Measurements from ENCODE around the gene ARID1A.

ARID1A gene

DNA sequence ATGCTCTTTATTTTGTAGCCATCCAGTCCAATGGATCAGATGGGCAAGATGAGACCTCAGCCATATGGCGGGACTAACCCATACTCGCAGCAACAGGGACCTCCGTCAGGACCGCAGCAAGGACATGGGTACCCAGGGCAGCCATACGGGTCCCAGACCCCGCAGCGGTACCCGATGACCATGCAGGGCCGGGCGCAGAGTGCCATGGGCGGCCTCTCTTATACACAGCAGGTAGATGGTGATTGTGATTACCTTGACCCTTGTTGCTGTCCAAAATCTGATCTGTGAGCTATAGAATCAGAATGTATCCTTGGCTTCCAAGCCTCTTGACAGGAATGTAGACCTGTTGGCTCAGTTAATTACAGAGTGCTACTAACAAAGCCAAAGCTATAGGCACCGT, 33.8 kb downstream of the ARID1A start:
- no peak for DNase-seq

DNA sequence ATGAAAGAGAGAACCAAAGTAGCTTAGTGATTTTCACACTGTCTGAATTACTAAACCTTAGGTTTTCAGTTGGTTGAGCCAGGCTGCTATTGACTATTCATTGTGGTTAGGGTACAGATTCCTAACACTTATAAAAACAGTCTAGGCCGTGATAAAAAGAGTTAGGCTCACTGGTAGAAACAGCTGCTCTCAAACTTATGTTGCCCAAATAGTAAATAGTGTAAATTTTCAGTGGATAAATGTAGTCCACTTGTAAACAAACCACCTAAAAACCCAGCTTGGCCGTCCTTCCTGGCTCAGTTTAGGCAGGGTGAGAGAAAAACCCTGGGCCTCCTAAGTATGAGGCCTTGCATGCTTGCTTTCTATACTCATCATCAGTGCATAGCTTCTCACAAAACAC, 34.9 kb downstream of the ARID1A start:
- no peak for DNase-seq

DNA sequence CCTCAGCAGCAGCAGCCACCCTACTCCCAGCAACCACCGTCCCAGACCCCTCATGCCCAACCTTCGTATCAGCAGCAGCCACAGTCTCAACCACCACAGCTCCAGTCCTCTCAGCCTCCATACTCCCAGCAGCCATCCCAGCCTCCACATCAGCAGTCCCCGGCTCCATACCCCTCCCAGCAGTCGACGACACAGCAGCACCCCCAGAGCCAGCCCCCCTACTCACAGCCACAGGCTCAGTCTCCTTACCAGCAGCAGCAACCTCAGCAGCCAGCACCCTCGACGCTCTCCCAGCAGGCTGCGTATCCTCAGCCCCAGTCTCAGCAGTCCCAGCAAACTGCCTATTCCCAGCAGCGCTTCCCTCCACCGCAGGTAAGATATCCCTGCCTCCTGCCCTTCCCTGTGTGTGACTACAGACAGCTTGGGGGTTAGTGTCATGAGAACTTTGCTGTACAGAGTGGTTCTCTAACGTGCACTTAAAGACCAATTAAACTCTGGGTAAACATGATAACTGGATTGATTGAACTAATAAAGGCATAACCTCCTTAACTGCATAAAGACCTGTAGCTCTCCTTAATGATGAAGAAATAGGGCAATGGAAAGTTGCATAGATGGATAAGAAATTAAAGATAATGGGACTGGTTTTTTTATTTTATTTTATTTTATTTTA, 35.6 kb downstream of the ARID1A start:
- DNase-seq: no peak

DNA sequence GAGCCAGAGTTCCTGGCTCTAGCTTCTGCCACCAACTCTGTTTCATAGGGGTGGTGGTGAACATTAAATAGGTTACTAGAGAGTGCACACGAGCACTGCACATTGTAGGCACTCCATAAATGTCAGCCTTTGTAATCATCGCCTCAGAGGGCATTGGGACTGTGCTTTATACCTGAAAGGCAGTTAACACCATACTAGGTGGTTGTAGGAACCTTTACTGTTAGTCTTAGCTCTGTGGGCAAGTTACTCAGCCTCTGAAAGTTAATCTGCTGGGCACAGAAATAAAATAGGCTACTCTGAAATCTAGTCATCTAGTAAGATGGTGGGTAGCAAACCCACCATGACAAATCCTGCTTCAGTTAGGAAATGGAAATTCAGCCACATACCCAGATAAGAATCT, 37.6 kb downstream of the ARID1A start:
- no peak for DNase-seq

DNA sequence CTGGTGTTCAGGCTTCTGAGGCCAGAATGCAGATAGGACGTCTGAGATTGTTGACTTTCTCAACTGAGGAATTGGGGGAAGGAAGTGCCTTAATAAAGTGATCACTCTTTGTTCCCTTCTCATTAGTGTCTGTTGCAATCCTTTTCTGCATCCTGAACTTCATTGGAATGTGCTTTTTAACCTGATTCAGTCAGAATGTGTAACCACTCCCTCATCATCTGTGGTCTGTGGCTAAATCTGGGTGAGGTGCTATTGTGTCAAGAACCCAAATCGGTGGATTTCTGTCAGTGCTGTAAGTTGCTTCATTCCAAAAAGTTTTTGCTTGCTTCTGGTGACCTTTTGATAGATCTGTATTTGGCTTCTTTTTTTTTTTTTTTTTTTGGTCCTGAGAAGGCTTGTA, 38.2 kb downstream of the ARID1A start:
- no peak for DNase-seq

DNA sequence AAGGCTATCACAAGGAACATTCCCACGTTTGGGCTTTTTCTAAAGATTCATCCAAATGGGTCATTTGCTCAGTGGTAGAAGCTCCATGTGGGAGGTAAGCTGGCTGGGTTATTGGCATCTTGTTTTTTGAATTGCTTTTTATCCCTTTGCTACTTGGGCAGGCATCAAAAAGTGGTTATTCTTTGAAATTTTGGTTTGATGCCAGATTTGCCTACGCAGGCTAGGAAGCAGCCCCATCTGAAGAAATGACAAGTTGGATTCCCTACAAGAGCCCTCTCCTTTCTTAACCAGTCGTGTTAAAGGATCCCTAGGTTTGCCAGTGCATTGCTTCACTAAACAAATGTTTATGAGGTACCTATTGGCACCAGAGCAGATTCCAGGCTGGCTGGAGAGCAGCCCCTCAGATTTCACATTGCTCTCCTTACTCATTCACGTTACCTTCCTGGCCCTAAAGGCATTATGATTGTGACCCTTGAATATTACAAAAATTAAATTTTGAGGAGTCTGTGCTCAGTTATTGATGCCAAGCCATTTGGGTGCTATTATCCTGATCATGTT, 38.8 kb downstream of the ARID1A start:
- no peak for DNase-seq

DNA sequence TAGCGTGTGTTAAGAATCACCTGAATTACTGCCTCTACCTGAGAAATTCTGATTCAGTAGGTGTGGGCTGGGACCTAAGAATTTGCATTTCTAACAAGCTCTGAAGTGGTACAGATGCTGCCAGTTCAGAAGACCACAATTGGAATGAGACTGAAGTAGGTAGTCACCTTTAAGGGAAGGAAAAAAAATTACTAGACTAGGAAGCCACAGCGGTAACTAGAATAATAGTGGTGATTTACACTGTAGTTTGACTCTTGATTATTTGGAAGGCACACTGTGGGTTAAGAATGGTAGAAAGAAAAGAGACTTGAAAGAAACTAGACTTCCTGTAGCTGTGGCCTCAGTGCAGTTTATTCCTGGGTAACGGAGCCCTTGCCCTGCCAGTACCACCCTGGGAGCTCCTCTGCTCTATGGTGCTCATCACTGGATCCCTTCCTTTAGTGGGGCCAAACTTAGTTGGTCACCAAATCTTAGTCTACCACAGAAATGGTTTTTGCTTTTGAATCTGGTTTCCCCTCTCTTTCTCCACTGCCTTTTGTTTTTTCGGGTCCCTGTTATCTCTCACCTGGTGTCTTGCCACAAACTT, 43.6 kb downstream of the ARID1A start:
- DNase-seq: no peak

DNA sequence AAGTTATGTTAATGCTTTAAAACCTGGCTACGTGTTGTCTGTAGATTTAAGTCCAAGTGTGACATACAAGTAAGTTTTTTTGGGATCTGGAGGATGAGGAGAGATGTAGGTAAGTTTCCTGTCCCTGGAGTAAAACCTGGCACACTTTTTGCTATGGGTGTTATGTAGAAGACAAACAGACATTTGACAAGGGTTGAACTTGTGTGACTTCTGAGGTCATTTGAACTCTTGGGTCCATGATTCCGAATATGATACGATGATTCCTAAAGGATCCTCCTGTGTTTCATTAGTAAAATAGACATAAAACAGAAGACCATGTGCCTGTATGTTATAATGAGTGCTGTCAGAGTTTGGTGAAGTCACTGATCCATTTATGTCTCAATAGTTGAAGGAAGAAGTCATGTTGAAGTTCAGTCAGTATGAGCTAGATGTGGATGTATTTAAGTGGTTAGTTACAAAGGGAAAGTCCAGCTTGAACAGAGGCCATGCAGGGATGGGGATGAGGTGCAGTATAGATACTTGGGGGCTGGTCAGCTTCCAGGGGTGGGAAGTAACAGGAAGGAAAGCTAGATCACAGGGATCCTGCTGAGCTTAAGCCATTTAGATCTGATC, 44.3 kb downstream of the ARID1A start:
- DNase-seq: no peak

DNA sequence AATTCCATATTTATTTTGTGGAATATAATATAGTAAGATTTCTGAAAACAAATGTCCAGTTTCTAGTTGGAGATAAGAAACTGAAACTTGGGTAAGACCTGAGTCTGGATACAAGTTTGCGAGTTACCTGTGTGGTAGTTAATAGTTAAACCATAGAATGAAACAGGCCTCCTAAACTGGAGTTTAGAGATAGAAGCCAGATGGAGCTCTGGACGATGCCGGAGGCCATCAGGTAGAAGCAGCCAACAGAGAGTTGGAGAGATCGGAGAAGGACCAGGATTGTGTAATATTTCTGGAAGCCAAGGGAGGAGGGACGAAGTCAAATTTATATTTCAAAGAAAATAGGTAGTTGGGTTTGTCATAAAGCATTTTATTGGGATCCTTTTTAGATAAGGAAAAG, 45.1 kb downstream of the ARID1A start:
- no peak for DNase-seq

DNA sequence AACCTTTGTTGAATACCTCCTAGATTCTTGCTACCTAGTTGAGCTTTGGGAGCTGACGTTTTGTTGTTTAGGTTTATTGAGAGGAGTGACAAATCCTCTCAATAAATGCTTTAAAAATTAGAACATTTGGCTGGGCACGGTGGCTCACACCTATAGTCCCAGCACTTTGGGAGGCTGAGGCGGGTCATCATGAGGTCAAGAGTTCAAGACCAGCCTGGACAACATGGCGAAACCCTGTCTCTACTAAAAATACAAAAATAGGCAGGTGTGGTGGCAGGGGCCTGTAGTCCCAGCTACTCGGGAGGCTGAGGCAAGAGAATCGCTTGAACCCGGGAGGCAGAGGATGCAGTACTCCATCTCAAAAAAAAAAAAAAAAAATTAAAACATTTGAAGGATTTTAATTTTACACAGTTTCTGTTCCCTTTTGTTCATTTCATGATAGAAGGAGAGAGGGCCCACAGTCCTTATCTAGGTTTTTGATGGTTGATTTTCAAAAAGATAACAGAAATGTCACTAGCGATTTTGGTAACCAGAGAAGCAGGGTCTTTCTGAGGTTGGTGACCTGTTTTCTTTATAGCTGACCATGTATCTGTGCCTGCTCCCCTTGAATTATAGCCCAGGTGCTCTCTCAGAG, 47.7 kb downstream of the ARID1A start:
- no peak for DNase-seq

DNA sequence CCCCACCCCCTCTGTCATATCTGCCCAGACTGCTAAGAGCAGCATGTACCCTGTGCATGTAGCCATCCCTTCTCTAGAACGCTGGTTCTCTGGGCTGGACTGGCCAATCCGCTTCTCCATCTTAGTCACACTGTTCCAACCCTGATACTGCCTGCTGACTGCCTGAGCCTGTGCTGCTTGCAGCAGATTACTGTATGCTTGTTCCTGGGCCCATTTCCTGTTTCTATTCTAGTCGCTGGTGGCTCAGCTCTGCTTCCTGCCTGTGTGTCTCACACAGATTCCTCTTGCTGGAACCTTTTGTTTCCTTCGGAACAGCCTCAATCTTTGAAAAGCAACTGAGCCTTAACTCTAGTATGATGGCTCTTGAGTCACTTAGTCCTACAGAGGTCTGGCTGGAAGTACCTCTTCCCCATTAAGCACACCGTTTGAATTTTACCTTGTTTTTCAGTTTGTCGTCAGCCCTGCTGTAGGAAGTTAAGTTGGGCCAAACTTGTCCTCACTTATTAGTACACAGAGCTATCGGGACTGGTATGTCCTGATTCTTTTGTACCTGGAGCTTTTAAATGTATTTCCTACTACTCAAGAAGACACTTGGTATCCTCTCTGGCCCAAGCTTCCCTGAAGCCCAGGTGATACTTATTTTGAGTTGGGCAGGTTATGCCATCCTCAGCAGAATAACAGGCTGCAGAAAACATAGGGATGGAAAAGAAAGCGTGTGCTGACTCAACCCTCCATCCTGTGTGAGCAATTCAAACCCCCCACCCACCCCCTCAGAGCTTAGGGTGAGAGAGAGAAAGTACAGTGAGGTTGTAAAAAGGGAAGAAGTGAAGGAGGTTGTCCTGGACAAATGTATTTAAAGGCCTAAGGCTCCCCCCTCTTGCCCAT, 48.5 kb downstream of the ARID1A start:
- peak; percentile 15 for DNase-seq

DNA sequence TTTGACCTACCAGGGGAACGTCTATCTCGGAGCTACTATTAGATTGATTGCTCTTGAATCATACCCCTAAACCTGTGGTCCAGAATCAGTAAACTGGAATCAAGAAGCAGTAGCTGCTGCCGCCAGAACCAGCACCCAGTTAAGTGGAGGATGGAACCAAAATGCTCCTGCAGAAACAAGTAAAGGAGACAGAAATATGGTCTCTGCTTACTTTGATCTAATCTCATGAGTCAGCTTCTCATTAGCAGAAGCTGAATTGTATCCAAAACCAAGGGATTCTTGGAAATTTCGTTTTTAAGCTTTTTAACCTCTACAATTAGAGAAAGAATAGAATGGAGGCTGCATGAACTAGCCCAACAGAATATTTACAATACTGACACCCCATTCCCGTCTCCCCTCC, 49.4 kb downstream of the ARID1A start:
- no peak for DNase-seq

DNA sequence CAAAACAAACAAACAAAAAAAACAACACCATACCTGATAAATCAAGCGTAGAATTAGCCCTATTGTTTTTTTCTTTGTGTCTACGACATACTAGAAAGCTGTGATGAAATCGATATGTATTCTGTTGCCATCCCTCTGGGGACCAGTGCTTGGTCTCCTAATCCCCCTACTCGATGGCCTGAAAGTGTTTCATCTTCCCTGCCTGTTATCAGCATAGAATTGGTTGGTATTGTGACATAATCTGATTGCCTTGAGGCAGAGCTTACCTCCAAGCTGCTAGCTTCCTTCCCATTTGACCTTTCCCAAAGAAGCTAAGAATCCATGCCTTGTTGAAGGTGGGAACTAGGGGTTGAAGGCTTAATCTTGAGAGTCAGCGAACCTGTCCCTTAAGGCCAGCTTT, 51.2 kb downstream of the ARID1A start:
- DNase-seq: no peak

DNA sequence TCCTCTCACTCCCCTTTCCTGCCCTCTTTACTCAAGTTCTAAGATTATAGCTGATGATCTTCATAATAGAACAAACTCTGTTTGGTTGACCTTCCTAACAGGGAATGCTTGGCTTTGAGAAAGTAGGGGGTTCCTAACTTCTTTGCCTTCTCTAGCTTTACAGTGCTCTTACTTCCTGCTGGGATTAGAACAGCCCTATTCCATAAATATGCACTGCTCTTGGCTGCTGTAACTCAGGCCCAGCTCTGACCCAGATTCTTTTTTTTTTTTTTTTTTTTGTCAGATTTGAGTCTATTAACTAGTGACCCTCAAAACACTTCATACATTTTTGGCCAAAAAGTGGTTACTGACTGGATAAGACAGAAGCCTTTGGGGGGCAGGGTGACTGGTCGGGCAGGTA, 52.5 kb downstream of the ARID1A start:
- no peak for DNase-seq

DNA sequence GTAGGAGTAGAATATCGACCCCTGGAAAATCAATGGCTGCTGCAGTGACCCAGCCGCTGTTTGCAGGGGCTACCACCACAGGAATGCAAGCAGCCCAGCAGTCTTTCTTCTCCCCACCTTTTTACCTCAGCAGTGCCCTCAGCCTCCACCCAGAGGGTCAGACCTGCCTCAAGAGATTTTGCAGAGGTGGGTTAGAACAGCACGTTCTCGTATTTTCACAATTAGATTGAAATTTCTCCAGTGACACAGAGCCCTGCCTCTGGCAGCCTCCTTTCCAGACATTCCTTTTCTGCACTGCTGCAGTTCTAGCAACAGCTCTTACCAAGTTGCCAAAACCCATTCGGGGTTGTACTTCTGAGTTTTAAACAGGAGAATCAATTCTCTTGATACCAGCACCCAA, 53.6 kb downstream of the ARID1A start:
- no peak for DNase-seq

DNA sequence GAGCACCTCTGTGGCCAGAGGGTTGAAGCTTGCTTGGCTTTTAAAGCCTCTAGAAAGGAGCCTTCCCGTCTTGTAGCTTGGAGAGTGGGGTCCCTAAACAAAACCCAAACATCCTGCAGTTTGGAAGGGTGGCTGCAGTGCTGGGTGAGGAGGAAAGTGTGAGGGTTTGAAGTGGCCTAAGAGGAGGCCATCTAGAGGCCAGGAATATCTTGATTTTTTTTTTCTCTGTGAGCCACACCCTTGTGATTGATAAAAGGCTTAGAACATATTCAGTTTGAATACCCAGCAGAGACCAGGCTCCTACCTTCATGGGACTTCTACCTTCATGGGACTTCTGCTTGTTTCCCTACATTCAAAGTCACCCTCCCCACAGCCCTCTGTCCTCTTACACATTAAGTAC, 54.6 kb downstream of the ARID1A start:
- DNase-seq: no peak

DNA sequence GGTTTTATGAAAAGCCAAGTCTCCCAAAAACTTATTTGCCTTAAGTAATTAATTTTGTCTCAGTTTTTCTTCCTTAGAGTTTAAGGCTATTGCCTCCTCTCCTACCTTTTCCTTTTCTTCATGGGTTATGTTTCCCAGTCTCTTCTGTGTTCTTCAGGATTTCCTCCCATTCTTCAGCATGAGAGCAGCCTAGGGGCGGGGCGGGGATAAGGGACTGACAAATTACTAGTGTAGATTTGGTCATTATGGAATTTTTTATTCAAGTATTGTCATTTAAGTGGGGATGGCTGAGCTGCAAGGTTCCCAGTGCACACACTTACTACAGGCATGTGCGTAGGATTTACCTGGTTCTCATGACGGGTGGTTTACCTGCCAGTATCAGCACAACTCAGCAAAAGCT, 56.7 kb downstream of the ARID1A start:
- DNase-seq: no peak

DNA sequence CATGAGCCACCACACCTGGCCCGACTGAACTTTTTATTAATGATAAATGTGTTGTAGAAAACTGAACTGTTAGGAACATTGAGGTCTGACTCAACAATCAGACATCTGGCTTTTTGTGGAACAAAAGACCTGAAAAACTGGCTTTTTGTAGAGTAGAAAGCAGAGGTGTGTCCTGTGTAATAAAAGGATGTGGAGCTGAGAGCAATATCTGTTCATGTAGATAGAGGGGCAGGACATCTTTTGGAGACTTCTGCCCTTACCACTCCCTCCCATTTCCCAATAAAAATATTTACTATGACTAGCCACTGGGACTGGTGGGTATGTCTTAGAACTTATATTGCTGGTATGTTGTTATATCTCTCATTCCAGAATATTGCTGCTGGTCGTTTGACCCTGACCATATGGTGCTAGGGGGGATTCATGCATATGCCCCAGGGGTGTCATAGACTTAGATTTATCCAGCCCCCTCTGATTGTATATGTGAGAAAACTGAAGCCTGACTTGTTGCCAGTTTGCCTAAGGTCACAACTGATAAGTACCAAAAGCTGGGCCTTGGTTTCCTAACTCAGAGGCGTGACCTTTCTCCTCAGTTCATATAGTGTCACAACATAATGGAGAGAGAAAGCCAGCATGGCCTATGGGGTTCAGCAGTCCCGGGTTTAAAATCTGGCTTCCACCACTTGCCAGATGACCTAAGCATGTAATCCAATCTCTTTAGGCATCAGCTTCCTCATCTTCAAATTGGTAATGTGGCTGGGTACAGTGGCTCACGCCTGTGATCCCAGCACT, 58.5 kb downstream of the ARID1A start:
- DNase-seq: no peak

DNA sequence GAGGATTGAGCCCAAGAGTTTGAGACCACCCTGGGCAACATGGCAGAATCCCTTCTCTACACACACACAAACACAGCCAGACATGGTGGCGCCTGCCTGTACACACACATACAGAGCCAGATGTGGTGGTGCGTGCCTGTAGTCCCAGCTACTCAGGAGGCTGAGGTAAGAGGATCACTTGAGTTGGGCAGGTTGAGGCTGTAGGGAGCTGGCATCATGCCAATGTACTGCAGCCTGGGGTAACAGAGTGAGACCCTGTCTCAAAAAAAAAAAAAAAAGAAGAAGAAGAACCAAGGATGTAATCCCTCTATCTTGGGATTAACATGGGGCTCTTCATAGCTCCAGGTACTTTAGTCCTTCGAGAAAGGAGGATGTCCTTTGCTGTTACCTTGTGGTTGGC, 62.5 kb downstream of the ARID1A start:
- no peak for DNase-seq

DNA sequence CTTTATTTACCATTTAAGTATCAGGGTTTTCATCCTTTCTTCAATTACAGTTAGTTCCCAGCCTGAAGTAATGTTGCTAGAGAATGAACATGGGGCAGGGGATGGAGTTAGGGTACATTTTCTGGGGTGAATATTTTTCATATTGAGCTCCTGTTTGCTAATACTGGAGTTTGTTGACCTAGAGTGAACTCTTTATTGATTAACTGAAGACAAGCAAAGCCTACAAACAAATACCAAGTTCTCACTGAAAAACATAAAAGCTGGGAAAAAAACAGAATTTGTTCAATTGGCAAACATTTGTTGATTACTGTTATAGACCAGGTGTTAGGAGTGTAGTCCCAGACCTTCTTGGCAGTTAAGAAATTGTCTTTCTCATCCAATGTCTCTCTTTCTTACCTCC, 63.7 kb downstream of the ARID1A start:
- DNase-seq: no peak

DNA sequence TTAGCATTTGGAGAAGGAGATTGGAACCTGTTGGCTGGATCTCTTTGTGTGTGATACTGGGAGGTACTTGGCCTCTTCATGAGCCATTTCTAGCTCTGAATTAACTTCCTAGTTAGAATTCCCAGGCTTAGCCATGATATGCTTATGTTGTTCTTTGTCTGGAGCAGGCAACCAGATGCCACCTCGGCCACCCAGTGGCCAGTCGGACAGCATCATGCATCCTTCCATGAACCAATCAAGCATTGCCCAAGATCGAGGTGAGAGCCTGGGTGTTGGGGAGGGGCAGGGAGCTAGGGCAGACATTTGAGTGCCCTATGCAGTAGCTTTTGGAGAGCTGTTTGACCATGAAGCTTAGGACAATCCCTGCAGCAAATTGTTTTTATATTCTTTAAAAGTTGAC, 65.4 kb downstream of the ARID1A start:
- no peak for DNase-seq

DNA sequence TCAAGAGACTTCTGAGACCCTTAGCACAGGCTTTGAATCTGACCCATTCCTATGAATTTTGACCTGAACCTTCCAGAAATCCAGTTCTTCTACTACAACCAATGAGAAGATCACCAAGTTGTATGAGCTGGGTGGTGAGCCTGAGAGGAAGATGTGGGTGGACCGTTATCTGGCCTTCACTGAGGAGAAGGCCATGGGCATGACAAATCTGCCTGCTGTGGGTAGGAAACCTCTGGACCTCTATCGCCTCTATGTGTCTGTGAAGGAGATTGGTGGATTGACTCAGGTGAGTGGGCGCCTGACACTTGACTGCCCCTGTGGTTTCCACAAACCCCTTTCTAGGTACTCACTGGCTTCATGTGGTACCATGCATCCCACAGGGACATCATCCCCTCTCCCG, 71.9 kb downstream of the ARID1A start:
- DNase-seq: no peak

All from NCI-H146 (cell line).